Fibroblast of lung (primary cell): ENCODE measurements around the gene ITGAE.

Experiments
- EZH2 ChIP-seq: IDR thresholded peaks from 2 replicates; pipeline ENCODE4 v1.5.1; 2012; ENCODE audit warnings: low read length, control low read depth, mild to moderate bottlenecking; ENCODE audit errors: missing control alignments
- TF ChIP-seq, protein P1 (sequence below), 2 donors: IDR thresholded peaks in 1 of 2; conservative IDR thresholded peaks in 1 of 2; 1 replicate in 1 of 2; 2 replicates in 1 of 2; pipeline ENCODE4 v1.5.1; 2011 to 2012; ENCODE audit warnings: low read length in 2 of 2, control low read depth in 1 of 2, inconsistent platforms in 1 of 2, low read depth in 1 of 2, mild to moderate bottlenecking in 1 of 2

DNA sequence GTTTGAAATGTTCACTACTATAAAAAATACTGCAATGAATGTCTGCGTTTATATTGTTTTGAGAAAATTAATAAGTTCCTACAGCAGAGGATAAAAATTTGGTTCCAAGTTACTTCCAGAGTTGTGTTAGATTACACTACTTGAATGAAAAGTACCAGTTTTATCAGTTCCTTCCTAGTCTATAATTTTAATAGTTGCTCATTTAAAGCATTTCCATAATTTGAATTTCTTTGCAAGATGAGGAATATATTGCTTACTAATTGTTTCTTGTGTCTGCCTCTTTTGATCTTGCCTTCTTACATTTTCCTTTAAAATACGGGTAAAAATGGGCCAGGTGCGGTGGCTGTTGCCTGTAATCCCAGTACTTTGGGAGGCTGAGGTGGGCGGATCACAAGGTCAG, 128.4 kb downstream of the ITGAE start:
- TF ChIP-seq, protein P1, sequence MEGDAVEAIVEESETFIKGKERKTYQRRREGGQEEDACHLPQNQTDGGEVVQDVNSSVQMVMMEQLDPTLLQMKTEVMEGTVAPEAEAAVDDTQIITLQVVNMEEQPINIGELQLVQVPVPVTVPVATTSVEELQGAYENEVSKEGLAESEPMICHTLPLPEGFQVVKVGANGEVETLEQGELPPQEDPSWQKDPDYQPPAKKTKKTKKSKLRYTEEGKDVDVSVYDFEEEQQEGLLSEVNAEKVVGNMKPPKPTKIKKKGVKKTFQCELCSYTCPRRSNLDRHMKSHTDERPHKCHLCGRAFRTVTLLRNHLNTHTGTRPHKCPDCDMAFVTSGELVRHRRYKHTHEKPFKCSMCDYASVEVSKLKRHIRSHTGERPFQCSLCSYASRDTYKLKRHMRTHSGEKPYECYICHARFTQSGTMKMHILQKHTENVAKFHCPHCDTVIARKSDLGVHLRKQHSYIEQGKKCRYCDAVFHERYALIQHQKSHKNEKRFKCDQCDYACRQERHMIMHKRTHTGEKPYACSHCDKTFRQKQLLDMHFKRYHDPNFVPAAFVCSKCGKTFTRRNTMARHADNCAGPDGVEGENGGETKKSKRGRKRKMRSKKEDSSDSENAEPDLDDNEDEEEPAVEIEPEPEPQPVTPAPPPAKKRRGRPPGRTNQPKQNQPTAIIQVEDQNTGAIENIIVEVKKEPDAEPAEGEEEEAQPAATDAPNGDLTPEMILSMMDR (conservative IDR thresholded peaks at IDR 0.05 in 1 of 2, IDR thresholded peaks at IDR 0.05 in 1 of 2; ENCODE audit: low read depth in 1 of 2, low read length in 2 of 2), result no peak
- no peak for TF ChIP-seq EZH2
